IMR-90 (cell line): Measurements from ENCODE around the gene RAD23B. TPM values are rescaled to one million over a fixed set of nuclear protein-coding genes. Genes with fewer than 3 reads are reported as not detected.

Source experiments
- ATAC-seq: fragments of 200-7000 bp; cut with Tn5 transposase; 2 replicates; pipeline ENCODE4 v1.9.1; 2020; ENCODE audit warnings: low read depth, mild to moderate bottlenecking, moderate library complexity
- Bru-seq: library from RNA; stranded (reverse); fragments of 400-500 nt; gene quantifications from one replicate; lab custom pipeline; 2021; lab: Mats Ljungman, UMichigan
- BruChase-seq, 2 experiments: library from RNA; stranded (reverse); fragments of 400-500 nt; gene quantifications; one replicate each; lab custom pipeline; 2021; lab: Mats Ljungman, UMichigan
- BruUV-seq: library from RNA; stranded (reverse); fragments of 400-500 nt; replicated peaks from 2 replicates; lab custom pipeline; 2021; lab: Mats Ljungman, UMichigan
- CTCF ChIA-PET: fragments of 300-600 bp; formaldehyde crosslinking; extraction: SDS; loops from one replicate; lab custom pipeline; 2021; ENCODE audit warnings: antibody characterized with exemption; lab: Yijun Ruan, JAX
- POLR2A ChIA-PET: fragments of 300-600 bp; sonication (Branson Sonifier 250); formaldehyde crosslinking; loops from one replicate; lab custom pipeline; 2022; ENCODE audit warnings: antibody characterized with exemption; ENCODE audit not compliant: unreplicated experiment; lab: Charles Lee
- DNase-seq: peaks from one replicate; pipeline ENCODE4 v3.0.0; 2013
- H2AFZ ChIP-seq: replicated peaks from 2 replicates; pipeline ENCODE3; 2013; ENCODE audit warnings: low read length, mild to moderate bottlenecking; ENCODE audit not compliant: poor library complexity
- H2AK5ac ChIP-seq: 2 replicates; pipeline ENCODE4 v1.6.1; 2013; ENCODE audit warnings: low read depth, low read length, inconsistent platforms
- H2AK9ac ChIP-seq: replicated peaks from 2 replicates; pipeline ENCODE3; 2013; ENCODE audit warnings: mild to moderate bottlenecking, low read depth, low read length, moderate library complexity; ENCODE audit not compliant: poor library complexity
- H2BK120ac ChIP-seq: 2 replicates; pipeline ENCODE4 v1.6.1; 2013; ENCODE audit warnings: low read depth, low read length, inconsistent platforms
- H2BK15ac ChIP-seq: 3 replicates; pipeline ENCODE4 v1.6.1; 2013; ENCODE audit warnings: low read depth, low read length, inconsistent platforms
- H2BK20ac ChIP-seq: 2 replicates; pipeline ENCODE4 v1.6.1; 2013; ENCODE audit warnings: low read depth, mild to moderate bottlenecking, inconsistent platforms, low read length, moderate library complexity
- H2BK5ac ChIP-seq: 2 replicates; pipeline ENCODE4 v1.6.1; 2013; ENCODE audit warnings: mild to moderate bottlenecking, low read depth, low read length, inconsistent platforms; ENCODE audit not compliant: poor library complexity, severe bottlenecking
- H3K14ac ChIP-seq: replicated peaks from 2 replicates; pipeline ENCODE4 v1.6.1; 2013; ENCODE audit warnings: low read depth, low read length, inconsistent platforms
- H3K18ac ChIP-seq: 2 replicates; pipeline ENCODE4 v1.6.1; 2013; ENCODE audit warnings: low read depth, low read length, control low read depth
- H3K23ac ChIP-seq: 2 replicates; pipeline ENCODE4 v1.6.1; 2013; ENCODE audit warnings: low read depth, low read length, inconsistent platforms
- H3K27ac ChIP-seq: 2 replicates; pipeline ENCODE4 v1.5.1; 2013; ENCODE audit warnings: mild to moderate bottlenecking, control low read depth, low read length; ENCODE audit not compliant: insufficient read depth
- H3K27me3 ChIP-seq: 2 replicates; pipeline ENCODE4 v1.6.1; 2013; ENCODE audit warnings: low read length; ENCODE audit not compliant: control insufficient read depth, insufficient read depth
- H3K36me3 ChIP-seq: 2 replicates; pipeline ENCODE4 v1.6.1; 2013; ENCODE audit warnings: low read length, mixed read lengths; ENCODE audit not compliant: control insufficient read depth, insufficient read depth
- H3K4ac ChIP-seq: 2 replicates; pipeline ENCODE4 v1.6.1; 2013; ENCODE audit warnings: low read depth, low read length, inconsistent platforms
- H3K4me1 ChIP-seq: 2 replicates; pipeline ENCODE4 v1.6.1; 2013; ENCODE audit warnings: low read length, mixed read lengths; ENCODE audit not compliant: control insufficient read depth, insufficient read depth
- H3K4me2 ChIP-seq: 2 replicates; pipeline ENCODE4 v1.6.1; 2013; ENCODE audit warnings: low read depth, mild to moderate bottlenecking, control low read depth, low read length, moderate library complexity
- H3K4me3 ChIP-seq: 2 replicates; pipeline ENCODE4 v1.5.1; 2013; ENCODE audit warnings: low read depth, mild to moderate bottlenecking, control low read depth, low read length, moderate library complexity; ENCODE audit not compliant: insufficient read depth
- H3K56ac ChIP-seq: 2 replicates; pipeline ENCODE4 v1.6.1; 2013; ENCODE audit warnings: low read length, inconsistent platforms; ENCODE audit not compliant: insufficient read depth; ENCODE audit errors: extremely low read depth
- H3K79me1 ChIP-seq, 2 experiments: 2 replicates each; pipeline ENCODE4 v1.6.1; 2013; ENCODE audit warnings: low read length in 2 of 2, inconsistent platforms in 1 of 2, low read depth in 1 of 2
- H3K9ac ChIP-seq: 2 replicates; pipeline ENCODE4 v1.6.1; 2013; ENCODE audit warnings: low read depth, low read length, control low read depth
- H3K9me1 ChIP-seq: 2 replicates; pipeline ENCODE4 v1.6.1; 2013; ENCODE audit warnings: low read length, inconsistent platforms; ENCODE audit not compliant: insufficient read depth
- H3K9me3 ChIP-seq: 2 replicates; pipeline ENCODE4 v1.6.1; 2013; ENCODE audit warnings: low read length; ENCODE audit not compliant: control insufficient read depth, insufficient read depth
- H4K20me1 ChIP-seq: 2 replicates; pipeline ENCODE4 v1.6.1; 2013; ENCODE audit warnings: low read length, inconsistent platforms; ENCODE audit not compliant: insufficient read depth
- H4K5ac ChIP-seq: 2 replicates; pipeline ENCODE4 v1.6.1; 2013; ENCODE audit warnings: mild to moderate bottlenecking, low read depth, low read length, control low read depth
- H4K8ac ChIP-seq, 2 experiments: 2 replicates each; pipeline ENCODE4 v1.6.1; 2013; ENCODE audit warnings: low read depth in 2 of 2, low read length in 2 of 2, control low read depth in 1 of 2, inconsistent platforms in 1 of 2
- H4K91ac ChIP-seq: 2 replicates; pipeline ENCODE4 v1.6.1; 2013; ENCODE audit warnings: low read depth, low read length, inconsistent platforms; ENCODE audit not compliant: insufficient read depth
- BHLHE40 ChIP-seq: fragments of 150-350 bp; IDR thresholded peaks from 2 replicates; pipeline ENCODE4 v1.6.1; 2016; ENCODE audit warnings: mild to moderate bottlenecking, low read depth, low read length
- CEBPB ChIP-seq: IDR thresholded peaks from 2 replicates; pipeline ENCODE4 v1.6.1; 2012; ENCODE audit warnings: low read depth, low read length, improper control_type of control experiment
- CHD1 ChIP-seq: IDR thresholded peaks from 2 replicates; pipeline ENCODE4 v1.6.1; 2012; ENCODE audit warnings: low read depth, low read length, improper control_type of control experiment
- FOS ChIP-seq: fragments of 150-350 bp; IDR thresholded peaks from 2 replicates; pipeline ENCODE4 v1.6.1; 2016; ENCODE audit warnings: low read depth, low read length
- MXI1 ChIP-seq: IDR thresholded peaks from 2 replicates; pipeline ENCODE4 v1.6.1; 2012; ENCODE audit warnings: low read depth, mild to moderate bottlenecking, low read length, moderate library complexity, borderline replicate concordance
- NFE2L2 ChIP-seq: fragments of 150-350 bp; IDR thresholded peaks from 2 replicates; pipeline ENCODE4 v1.6.1; 2016; ENCODE audit warnings: low read depth, mild to moderate bottlenecking, low read length
- POLR2A ChIP-seq: IDR thresholded peaks from 2 replicates; pipeline ENCODE4 v1.6.1; 2012; ENCODE audit warnings: mild to moderate bottlenecking, low read depth, low read length
- RAD21 ChIP-seq: IDR thresholded peaks from 2 replicates; pipeline ENCODE4 v1.6.1; 2012; ENCODE audit warnings: low read length, improper control_type of control experiment
- RCOR1 ChIP-seq: IDR thresholded peaks from 2 replicates; pipeline ENCODE4 v1.6.1; 2012; ENCODE audit warnings: mild to moderate bottlenecking, low read length, improper control_type of control experiment; ENCODE audit not compliant: insufficient replicate concordance
- RFX5 ChIP-seq: IDR thresholded peaks from 2 replicates; pipeline ENCODE4 v1.8.0; 2012; ENCODE audit warnings: low read depth, mild to moderate bottlenecking, low read length, moderate library complexity
- SMC3 ChIP-seq: fragments of 150-350 bp; IDR thresholded peaks from 2 replicates; pipeline ENCODE4 v1.6.1; 2016; ENCODE audit warnings: low read depth, mild to moderate bottlenecking, antibody characterized with exemption, low read length, moderate library complexity
- WGBS, 2 experiments: methylation state at CpG; one replicate each; pipeline versions ENCODE4 v1.1.5 to v1.1.7; 2013; ENCODE audit warnings: missing lambda C conversion rate in 2 of 2; ENCODE audit not compliant: insufficient read length in 1 of 2; ENCODE audit errors: extremely low coverage in 2 of 2; 5-methylcytosine and 5-hydroxymethylcytosine counted together
- dilution Hi-C: fragments of 300-500 bp; cut with HindIII; formaldehyde crosslinking; loops from one replicate; pipeline ENCODE4 v1.14.3; 2018; ENCODE audit warnings: low sequenced_read_pairs; ENCODE audit not compliant: unreplicated experiment
- in situ Hi-C: fragments of 300-500 bp; cut with MboI; formaldehyde crosslinking; loops from 3 replicates; pipeline ENCODE4 v1.14.3; 2019; ENCODE audit warnings: low sequenced_read_pairs, inconsistent platforms, mixed read lengths
- intact Hi-C: fragments of 100-400 bp; cut with micrococcal nuclease; formaldehyde crosslinking; loops from 2 replicates; pipeline ENCODE4 v1.10.0; 2022
- long read RNA-seq: library from polyadenylated mRNA; unstranded; transcript quantifications from one replicate; pipeline ENCODE4 v2.0.0, GENCODE V29; 2021; ENCODE audit not compliant: unreplicated experiment
- polyA plus RNA-seq, 3 experiments: library from polyadenylated mRNA; depleted of rRNA; stranded (reverse); fragments of >200 nt; gene quantifications; 2 replicates each; pipeline ENCODE4 v1.2.3, GENCODE V29; 2012; ENCODE audit warnings: low replicate concordance in 1 of 3
- total RNA-seq: library from RNA; depleted of rRNA; stranded (reverse); fragments of >200 nt; gene quantifications from 2 replicates; pipeline ENCODE4 v1.2.3, GENCODE V29; 2012; rRNA removed
- TF ChIP-seq, protein P1 (sequence below): fragments of 150-350 bp; IDR thresholded peaks from 2 replicates; pipeline ENCODE4 v1.6.1; 2016; ENCODE audit warnings: low read depth, mild to moderate bottlenecking, low read length, moderate library complexity, borderline replicate concordance
- TF ChIP-seq, protein P2 (sequence below): fragments of 150-350 bp; IDR thresholded peaks from 2 replicates; pipeline ENCODE4 v1.6.1; 2017; ENCODE audit warnings: mild to moderate bottlenecking, antibody characterized with exemption, low read length, low read depth

RAD23B gene
- total RNA-seq (126 and 127 TPM in 2 replicates), polyA plus RNA-seq (2012; rRNA removed) (123 and 148 TPM in 2 replicates), Bru-seq, nascent RNA (percentile 99 among the genes with signal in this experiment), BruChase-seq, experiment 1, labeled RNA remaining after a 6-hour chase (percentile 98 among the genes with signal in this experiment), BruChase-seq, experiment 2, labeled RNA remaining after a 2-hour chase (percentile 97 among the genes with signal in this experiment)
- 48.2 and 80.7 TPM in 2 replicates for polyA plus RNA-seq (2012; cell fraction: cytosol; rRNA removed)
- polyA plus RNA-seq (2012; cell fraction: nucleus; rRNA removed; ENCODE audit: low replicate concordance): 20.9 and 67.7 TPM in 2 replicates
- long read RNA-seq, partial matches to known transcripts: 6 of 25 reads
- long read RNA-seq, other reads (novel, unspliced or antisense): 19 of 25 reads

DNA sequence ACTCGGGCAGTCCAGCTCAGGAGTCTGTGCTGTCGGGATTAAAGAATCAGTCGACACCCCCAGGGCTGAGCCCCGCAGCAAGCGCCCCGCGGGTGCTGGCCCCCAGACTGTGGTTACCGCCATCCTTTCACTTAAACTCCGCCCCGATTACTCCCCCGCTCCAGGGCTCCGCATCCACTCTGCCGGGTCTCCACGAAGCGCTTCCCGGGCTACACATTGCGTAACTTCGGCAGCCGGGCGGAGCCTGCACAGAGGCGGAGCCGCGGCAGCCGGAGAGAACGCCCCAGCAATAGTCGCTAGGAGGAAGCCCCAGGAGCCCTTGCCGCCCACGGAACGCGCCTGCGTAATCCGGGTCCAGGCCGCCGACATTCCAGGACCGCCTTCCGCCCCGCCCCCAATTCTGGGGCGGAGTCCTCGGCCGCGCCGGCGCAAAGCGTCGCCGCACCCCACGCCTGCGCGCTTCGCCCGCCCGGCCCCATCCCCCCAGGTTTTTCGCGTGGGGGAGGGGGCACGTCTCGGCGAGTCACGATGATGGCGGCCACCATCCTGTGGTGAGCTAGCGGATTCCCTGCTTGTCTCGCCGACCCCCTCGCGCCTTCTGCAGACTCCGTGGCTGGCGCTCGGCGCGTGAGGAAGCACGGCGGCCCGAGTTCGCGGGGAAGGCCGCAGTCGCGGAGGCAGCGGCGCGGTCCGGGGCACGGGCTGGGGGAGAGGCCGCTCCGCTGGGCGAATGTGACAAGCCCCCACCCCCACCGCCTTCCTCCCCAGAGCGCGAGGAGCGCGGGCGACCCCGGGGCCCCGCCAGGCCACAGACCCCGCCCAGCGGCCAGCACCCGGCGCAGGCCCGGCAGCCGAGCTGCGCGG, at the start of gene RAD23B:
Gene RAD23B (plus strand): TSS at position 521 of the 864 bp plus-strand sequence. CDS start 351 bp downstream, outside the sequence.
- Histone ChIP-seq H2BK20ac (peak within 1 kb of the TSS; percentile 83), H2AFZ (peak within 1 kb of the TSS; percentile 95), H4K91ac (peak within 1 kb of the TSS; percentile 89), H4K20me1 (peaks cover 44% of the 10 kb centered on the region), H3K79me1 (peaks cover 0 to 9% of the 10 kb centered on the region in 2 experiments; a peak in 1 of 4 replicates), H3K14ac (peak within 1 kb of the TSS; percentile 98), H3K56ac (peak within 1 kb of the TSS; percentile 90), H4K5ac (peak within 1 kb of the TSS; percentile 73), H3K4me3 (peak within 1 kb of the TSS; percentile 79), H3K4me1 (no peaks in the 10 kb centered on the region), H3K36me3 (no peaks in the 10 kb centered on the region), H2AK5ac (peak within 1 kb of the TSS; percentile 97), H2BK120ac (peak within 1 kb of the TSS; percentile 94), H3K4me2 (peak within 1 kb of the TSS; percentile 95), H3K9ac (peak within 1 kb of the TSS; percentile 89), H3K9me1 (no peaks in the 10 kb centered on the region; the same call in 1 of the 2 replicates), H2BK15ac (peak within 1 kb of the TSS; percentile 58; the same call in 1 of the 3 replicates), H3K9me3 (no peaks in the 10 kb centered on the region), H3K23ac (peak within 1 kb of the TSS; percentile 86), H3K18ac (peak within 1 kb of the TSS; percentile 78), H3K27ac (peak within 1 kb of the TSS; percentile 96), H3K27me3 (no peaks in the 10 kb centered on the region), H2AK9ac (peak within 1 kb of the TSS; percentile 100), H4K8ac (peak within 1 kb of the TSS; percentile 56 to 93), H2BK5ac (peak within 1 kb of the TSS; percentile 99), H3K4ac (peak within 1 kb of the TSS; percentile 99)
- intact Hi-C loops (loop anchor here (1.0 to 10.0 kb wide), 4 partner anchors 32 to 1438 kb away; partner anchors contain the start of gene ZNF462), dilution Hi-C loops (no loop called here), in situ Hi-C loops (loop anchor here (25.0 kb wide), 1 partner anchor 396 kb away; no protein-coding TSS in a partner anchor)
- ChIA-PET POLR2A (interaction anchor here (0.6 to 1.0 kb wide), 4 partner anchors 9 to 88 kb away, joined by 3 to 26 read pairs (median 4); no protein-coding TSS in a partner anchor), CTCF (interaction anchor here (1.0 to 2.3 kb wide), 2 partner anchors 60 to 145 kb away, joined by 3 to 5 read pairs; no protein-coding TSS in a partner anchor)
- ATAC-seq (peak; percentile 89), DNase-seq (peak; percentile 98)
- WGBS, 2 experiments: 1% methylated on average over 14 of the region's 101 CpGs; no CpG with 5 or more reads in 1 of the 2 experiments
- BruUV-seq: no TSS peak
- TF ChIP-seq MXI1 (peak; percentile 44; the same call in 1 of the 2 replicates), CHD1 (peak; percentile 82; the same call in 1 of the 2 replicates), FOS (no peak), CEBPB (peak; percentile 100), RCOR1 (no peak), SMC3 (no peak), RFX5 (peak; percentile 59; the same call in 1 of the 2 replicates), RAD21 (no peak), POLR2A (peak; percentile 93), BHLHE40 (peak; percentile 41; the same call in 1 of the 2 replicates), NFE2L2 (peak; percentile 60; the same call in 1 of the 2 replicates)
- TF ChIP-seq, protein P1, sequence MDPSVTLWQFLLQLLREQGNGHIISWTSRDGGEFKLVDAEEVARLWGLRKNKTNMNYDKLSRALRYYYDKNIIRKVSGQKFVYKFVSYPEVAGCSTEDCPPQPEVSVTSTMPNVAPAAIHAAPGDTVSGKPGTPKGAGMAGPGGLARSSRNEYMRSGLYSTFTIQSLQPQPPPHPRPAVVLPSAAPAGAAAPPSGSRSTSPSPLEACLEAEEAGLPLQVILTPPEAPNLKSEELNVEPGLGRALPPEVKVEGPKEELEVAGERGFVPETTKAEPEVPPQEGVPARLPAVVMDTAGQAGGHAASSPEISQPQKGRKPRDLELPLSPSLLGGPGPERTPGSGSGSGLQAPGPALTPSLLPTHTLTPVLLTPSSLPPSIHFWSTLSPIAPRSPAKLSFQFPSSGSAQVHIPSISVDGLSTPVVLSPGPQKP: no peak
- TF ChIP-seq, protein P2, sequence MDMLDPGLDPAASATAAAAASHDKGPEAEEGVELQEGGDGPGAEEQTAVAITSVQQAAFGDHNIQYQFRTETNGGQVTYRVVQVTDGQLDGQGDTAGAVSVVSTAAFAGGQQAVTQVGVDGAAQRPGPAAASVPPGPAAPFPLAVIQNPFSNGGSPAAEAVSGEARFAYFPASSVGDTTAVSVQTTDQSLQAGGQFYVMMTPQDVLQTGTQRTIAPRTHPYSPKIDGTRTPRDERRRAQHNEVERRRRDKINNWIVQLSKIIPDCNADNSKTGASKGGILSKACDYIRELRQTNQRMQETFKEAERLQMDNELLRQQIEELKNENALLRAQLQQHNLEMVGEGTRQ: no peak
